VCaP (cell line): Measurements from ENCODE around the gene ACADVL.
"Not testable (repeated sequence)": the region's sequence is repeated elsewhere in the genome, so short reads cannot be mapped to it uniquely, and the experiment has no call there.

Source experiments
- H3K27ac ChIP-seq: fragments of 450-650 bp; 2 replicates; pipeline ENCODE4 v1.5.1; 2017
- CTCF ChIP-seq: fragments of 450-650 bp; conservative IDR thresholded peaks from 2 replicates; pipeline ENCODE4 v1.5.1; 2017; ENCODE audit warnings: mild to moderate bottlenecking, moderate library complexity

ACADVL gene

GRCh38 chr17:7219812-7220592 is at the start of gene ACADVL, which contains the start of gene DLG4:
ACADVL (plus strand) TSS chr17:7219938; CDS start chr17:7219985, 47 bp downstream.
DLG4 (minus strand) TSS chr17:7219836.
- H3K27ac ChIP-seq, result peak within 1 kb of the TSS; percentile 81
- no peak for TF ChIP-seq CTCF

GRCh38 chr17:7172522-7173191 is 47.1 kb upstream of the ACADVL start:
- H3K27ac ChIP-seq, result not testable (repeated sequence)

GRCh38 chr17:7173687-7174602 is 45.8 kb upstream of the ACADVL start:
- H3K27ac ChIP-seq, result no peak overlapping the region
- TF ChIP-seq CTCF, result no peak

- TF ChIP-seq CTCF, result no peak
- H3K27ac ChIP-seq, result no peak overlapping the region
Measured at GRCh38 chr17:7174603-7175326, 45.0 kb upstream of the ACADVL start.

GRCh38 chr17:7175330-7175733 is 44.4 kb upstream of the ACADVL start:
- TF ChIP-seq CTCF, result no peak
- H3K27ac ChIP-seq, result no peak overlapping the region

- no peak overlapping the region; the same call in 1 of the 2 replicates for H3K27ac ChIP-seq
- no peak for TF ChIP-seq CTCF
Measured at GRCh38 chr17:7176107-7176840, 43.5 kb upstream of the ACADVL start.

GRCh38 chr17:7176841-7177190 is 42.9 kb upstream of the ACADVL start:
- peak overlapping the region; percentile 55; the same call in 1 of the 2 replicates for H3K27ac ChIP-seq
- no peak for TF ChIP-seq CTCF
